Raji (cell line): Measurements from ENCODE around the gene UFSP2.

Experiments
- POLR2A ChIP-seq: IDR thresholded peaks from 2 replicates; pipeline ENCODE4 v1.6.1; 2011; ENCODE audit warnings: low read depth, low read length, control low read depth; ENCODE audit not compliant: insufficient read depth

Gene UFSP2

DNA sequence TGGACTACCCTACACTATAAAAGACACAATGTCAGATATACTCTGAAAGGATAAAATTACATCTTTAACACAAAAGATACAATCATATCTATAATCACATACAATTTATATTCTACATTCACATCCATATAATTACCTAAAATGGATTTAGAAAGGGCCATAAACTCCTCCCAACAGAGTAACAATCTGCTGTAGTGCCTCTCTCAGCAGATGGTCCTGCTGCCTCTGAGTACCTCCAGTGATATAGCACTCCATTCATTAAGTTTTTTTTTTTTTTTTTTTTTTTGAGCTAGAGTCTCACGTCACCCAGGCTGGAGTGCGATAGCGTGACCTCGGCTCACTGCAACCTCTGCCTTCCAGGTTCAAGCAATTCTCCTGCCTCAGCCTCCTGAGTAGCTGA lies 21.7 kb downstream of the UFSP2 start:
- no peak for TF ChIP-seq POLR2A

DNA sequence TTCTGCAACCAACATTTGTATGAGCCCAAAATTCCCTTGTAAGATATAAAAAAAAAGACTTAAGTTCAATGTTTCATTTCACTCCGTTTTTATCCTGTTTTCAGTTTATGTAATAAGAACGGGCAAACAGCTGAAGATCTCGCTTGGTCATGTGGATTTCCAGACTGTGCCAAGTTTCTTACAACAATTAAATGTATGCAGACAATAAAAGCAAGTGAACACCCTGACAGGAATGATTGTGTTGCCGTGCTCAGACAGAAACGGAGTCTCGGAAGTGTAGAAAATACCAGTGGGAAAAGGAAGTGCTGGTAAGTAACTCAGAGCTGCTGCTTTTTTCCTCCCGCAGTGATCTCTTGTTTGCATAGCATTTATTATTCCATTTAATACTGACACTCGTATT lies 26.3 kb downstream of the UFSP2 start:
- no peak for TF ChIP-seq POLR2A

- no peak for TF ChIP-seq POLR2A
Measured at GRCh38 chr4:185398618-185399017, 27.1 kb downstream of the UFSP2 start.

DNA sequence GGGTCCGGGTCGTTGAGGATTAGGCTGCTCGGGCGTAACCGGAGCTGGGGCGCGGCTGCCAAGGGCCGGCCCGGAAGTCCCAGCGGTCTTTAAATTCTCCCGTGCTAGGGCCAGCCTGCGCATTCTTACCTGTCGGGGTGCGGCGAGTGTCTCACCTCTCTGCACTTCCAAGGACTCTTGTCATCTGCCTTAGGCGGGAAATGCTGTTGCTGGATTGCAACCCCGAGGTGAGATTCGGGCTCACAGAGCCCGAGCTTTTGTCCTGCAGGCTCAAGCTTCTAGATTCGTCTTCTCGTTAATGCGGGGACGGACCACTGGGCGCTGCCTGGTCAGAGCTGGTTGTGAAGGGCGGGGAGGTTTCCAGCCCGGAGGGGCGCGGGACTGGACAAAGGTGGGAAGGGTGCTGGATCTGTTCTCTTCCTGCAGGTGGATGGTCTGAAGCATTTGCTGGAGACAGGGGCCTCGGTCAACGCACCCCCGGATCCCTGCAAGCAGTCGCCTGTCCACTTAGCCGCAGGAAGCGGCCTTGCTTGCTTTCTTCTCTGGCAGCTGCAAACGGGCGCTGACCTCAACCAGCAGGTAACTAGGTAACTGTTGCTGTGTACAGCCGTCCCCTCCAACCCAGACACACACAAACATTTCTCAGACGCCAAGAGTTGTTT lies 28.9 kb downstream of the UFSP2 start, which contains the start of gene ANKRD37:
Gene ANKRD37, plus strand, starts transcription at position 118 of the 662 bp plus-strand sequence. Its CDS starts 83 bp downstream, at position 201.
- no peak for TF ChIP-seq POLR2A

DNA sequence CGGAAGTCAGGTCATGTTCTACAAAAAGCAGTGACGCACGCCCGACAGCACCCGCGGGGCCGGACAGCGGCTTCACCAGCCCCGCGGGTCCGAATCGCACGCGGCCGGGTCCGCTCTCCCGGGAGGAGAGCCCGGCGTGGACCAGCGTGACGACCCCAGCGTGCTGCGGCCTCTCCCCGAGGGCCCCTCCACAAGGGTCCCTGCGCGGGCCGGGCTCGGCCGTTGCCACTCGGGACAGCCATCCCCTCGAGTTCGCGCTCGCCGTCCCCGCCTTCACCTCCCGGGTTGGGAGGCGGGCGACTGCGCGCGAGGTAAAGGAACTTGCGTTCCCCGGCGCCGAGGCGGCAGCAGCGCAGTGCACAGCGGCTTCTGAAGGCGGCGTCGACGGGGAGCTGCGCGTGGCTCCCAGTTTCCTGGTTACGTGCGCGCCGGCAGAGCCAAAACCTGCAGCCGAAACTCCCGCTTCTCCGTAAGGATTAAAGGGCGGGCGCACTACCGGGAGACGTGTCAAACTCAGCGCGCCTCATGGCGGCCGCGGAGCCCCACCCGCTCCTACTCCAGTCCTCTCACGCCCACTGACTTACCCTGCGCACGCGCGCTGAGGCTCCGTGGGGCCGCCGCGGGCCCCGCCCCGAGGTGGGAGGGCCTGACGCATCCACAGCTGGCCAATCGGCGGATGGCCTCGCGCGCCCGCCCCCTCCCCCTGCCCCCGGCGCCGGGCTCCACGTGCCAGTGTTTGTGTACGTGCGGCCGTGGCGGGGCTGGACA lies 29.6 kb downstream of the UFSP2 start:
- peak; percentile 72 for TF ChIP-seq POLR2A

DNA sequence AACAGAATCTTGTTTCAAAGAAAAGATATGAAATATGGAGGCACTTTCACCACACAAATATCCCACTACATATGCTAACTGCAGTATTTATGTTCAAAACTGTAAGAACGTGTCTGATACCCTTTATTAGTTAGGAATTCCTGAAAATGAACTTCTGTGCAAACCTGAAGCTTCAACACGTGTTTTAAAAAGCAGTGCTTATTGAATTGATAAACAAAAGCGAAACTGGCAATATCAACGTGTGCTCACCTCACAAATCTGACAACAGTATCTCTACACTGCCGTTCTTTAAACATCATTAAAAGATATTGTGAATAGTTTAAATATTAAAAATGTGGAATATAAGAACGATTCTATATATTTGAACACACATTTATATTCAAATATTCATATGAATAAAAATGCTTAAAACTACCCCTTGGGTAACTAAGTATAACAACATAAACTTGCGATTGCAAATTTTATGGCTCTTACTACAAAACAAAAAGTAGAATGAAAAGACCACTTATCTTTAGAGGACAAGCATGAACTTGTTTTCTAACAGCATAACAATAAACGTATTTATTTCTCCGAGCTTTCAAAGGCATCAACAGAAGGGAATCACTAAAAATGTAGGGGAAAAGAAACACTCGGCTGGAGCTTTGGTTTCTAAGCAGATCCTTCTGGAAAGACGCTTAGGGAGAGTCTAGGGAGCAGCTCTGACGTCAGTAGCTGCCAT lies 30.4 kb downstream of the UFSP2 start, which contains the start of gene LRP2BP:
Gene LRP2BP, minus strand, starts transcription at position 687 of the 718 bp plus-strand sequence. CDS start 17,738 bp downstream, outside the sequence.
- no peak for TF ChIP-seq POLR2A

GRCh38 chr4:185394568-185395237 lies 31.1 kb downstream of the UFSP2 start:
- no peak for TF ChIP-seq POLR2A

DNA sequence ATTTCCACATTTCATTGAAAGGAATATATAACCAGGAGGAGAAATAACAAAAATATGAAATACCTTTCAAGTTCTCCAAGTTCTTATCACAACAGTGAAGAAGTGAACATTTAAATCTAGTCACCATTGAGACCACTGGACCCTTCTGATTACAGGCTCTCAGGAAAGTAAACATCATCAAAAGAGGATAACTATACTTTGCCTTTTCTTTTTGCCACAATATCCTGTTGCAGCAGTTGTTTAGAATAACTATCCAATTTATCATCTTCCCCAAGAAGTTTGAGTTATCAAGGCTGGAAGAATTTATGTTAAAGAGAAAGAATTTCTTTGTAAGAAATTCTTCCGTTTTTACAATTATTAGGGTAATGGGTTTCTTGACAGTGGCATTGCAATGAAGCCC lies 33.6 kb downstream of the UFSP2 start:
- TF ChIP-seq POLR2A: no peak

- no peak for TF ChIP-seq POLR2A
Measured at GRCh38 chr4:185390941-185391340, 34.8 kb downstream of the UFSP2 start.

DNA sequence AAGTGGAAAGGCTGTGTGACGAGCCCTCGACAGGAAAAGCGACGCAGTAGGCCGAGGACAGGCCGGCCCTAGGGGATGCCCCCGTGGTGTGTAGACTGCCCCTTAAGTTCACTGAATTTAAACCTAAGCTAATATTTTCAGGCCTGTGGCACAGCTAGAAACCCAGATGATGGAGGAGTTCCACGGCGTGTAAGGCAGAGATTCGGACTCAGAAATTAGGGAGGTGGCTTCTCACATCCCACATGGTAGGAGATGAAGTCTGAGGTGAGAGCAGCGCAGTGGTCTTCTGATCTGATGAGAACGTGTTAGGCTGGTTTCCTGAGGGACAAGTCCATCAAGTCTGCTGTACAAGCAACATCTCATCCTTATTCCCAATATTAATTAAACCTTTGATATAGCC lies 37.8 kb downstream of the UFSP2 start:
- TF ChIP-seq POLR2A: no peak

- TF ChIP-seq POLR2A: no peak
Measured at GRCh38 chr4:185384930-185385331, 40.8 kb downstream of the UFSP2 start.

- no peak for TF ChIP-seq POLR2A
Measured at GRCh38 chr4:185384061-185384460, 41.7 kb downstream of the UFSP2 start.

GRCh38 chr4:185383451-185383850 lies 42.3 kb downstream of the UFSP2 start:
- TF ChIP-seq POLR2A: no peak

DNA sequence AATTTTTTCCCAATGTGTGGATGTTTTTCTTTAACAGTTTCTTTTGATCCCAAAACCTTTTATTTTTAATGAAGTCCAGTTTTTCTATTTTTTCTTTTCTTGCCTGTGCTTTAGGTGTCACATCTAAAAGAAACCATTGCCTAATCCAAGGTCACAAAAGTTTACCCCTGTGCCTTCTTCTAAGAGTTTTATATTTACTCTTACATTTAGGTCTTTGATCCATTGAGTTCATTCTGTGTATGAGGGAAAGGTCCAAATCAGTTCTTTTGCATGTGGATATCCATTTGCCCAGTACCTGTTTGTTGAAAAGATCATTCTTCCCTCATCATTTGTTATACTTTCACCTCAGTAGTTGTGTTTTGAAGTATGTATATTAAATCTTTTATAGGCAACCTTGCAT lies 43.0 kb downstream of the UFSP2 start:
- TF ChIP-seq POLR2A: no peak
